HG02642 (cell line): Measurements from ENCODE around the gene EML2.

Experiments used
- ATAC-seq: cut with Tn5 transposase; IDR thresholded peaks from one replicate; pipeline ENCODE4 v1.9.1; 2021; ENCODE audit warnings: mild to moderate bottlenecking; ENCODE audit not compliant: unreplicated experiment, poor library complexity

The EML2 gene

DNA sequence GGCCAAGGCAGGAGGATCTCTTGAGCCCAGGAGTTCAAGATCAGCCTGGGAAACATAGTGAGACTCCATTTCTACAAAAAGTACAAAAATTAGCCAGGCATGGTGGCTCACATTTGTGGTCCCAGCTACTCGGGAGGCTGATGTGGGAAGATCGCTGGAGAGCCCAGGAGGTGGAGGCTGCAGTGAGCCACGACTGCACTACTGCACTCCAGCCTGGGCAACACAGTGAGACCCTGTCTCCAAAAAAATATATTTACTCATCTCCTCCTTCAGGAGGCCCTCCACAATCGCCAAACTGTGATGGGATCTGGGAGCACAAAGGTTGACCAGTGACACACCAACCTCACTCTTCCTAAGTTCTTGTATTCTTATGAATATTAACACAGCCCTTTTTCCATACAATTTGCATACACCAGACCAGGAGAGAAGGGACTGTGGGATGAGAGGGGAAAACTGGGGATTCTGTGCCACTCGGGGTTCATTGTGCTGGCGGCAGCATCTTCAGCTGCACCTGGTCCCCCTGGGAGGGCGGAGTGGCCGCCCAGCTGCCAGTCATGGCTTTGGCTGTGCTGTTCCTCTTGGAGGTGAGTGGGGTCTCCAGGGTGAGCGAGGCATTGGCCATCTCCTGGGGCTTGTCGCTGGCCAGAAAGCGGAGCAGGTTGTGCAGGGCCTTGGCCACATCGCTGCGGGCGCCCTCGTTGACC is 48.7 kb downstream of the EML2 start:
- ATAC-seq = no peak

DNA sequence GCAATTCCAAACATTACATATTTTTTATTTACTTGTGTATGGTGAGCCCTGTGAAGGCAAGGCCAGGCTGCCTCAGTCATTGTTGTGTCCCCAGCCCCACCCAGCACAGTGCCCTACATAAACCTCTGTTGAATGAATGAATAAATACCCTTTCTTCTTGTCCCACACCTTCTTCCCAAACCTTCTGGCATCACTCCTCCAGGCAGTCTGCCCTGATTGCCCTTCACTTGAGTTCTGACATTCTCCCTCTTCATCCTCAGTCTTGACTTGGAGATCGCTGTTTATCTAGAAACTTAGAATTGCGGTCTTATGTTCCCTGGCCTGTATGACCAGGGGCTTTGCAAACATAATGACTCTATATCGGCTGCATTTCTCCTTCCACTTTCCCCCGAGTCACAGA is 49.4 kb downstream of the EML2 start:
- no peak for ATAC-seq

DNA sequence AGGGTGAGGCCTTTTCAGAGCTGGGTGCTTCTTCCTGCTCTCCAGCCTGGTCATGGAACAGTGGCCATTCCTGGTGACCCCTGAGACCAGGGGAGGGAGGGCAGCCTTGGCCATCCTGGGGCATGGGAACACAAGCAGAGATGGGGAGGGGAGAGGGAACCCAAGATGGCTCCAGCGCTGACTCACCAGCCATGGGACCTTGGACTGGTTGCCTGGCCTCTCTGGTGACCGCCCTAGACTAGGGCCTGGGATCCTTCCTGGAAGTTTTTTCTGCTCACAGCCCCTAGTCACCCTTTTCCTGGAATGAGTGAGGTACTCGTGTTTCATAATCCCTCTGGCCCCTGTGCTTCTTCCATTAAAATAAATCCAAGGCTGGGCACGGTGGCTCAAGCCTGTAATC is 51.3 kb downstream of the EML2 start:
- ATAC-seq = no peak

DNA sequence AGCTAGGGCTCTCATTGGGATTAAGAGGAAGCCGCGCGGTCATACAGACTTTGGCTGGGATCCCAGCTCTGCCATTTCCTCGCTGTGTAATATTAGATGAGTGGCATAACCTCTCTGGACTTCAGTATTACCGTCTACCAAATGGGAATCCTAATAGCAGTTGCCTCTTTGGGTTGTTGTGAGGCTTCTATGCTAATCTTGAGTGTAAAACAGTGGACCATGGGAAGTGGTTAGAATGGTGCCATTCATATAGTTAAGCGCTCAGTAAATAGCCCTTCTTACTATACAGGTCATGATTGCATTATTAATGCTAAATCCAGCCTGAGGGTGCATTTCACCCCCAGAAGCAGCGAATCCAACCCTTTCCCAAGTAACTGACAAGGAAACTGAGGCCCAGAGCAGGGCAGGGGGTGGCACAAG is 54.0 kb downstream of the EML2 start:
- ATAC-seq = no peak

DNA sequence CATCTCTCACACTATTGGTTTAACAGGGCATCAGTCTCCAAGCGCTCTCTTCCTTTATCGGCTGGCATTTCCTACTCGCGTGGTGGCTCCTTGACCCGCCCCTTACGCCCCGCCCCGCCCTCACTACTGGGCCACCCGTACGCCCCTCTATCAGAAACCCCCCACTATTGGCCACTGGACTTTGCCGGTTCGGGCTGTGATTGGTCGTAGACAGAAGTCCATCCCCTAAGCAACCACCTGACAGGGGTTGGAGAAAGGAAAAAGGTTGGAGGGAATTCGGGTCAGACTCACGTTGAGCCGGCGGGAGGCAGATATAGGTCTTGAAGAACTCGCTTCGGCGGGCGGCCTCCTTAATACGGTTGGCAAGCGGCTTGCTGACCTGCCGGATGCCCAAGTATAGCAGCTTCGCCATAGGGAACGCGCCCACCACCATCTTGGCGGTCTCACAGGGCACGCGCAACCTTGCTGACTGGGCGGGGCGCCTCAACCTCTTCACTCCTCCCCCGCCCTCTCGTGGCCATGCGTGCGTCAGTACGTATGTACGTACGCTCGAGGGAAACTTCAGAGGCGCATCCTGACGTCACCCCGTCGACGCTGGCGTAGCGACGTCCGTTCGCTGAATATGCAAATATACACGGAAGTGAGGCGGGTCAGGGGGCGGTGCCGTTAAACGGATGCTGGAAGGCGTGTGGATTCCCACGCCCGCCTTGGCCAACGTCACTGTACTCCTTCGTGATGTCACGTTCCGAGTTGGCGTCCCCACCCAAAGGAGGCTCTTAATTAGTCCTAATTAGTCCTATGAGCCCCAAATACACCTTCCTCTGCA is 54.7 kb downstream of the EML2 start, which contains the start of gene OPA3:
OPA3 (minus strand) TSS at position 471 of the 826 bp plus-strand sequence; CDS start at position 433, 38 bp downstream.
- ATAC-seq = peak; percentile 90

DNA sequence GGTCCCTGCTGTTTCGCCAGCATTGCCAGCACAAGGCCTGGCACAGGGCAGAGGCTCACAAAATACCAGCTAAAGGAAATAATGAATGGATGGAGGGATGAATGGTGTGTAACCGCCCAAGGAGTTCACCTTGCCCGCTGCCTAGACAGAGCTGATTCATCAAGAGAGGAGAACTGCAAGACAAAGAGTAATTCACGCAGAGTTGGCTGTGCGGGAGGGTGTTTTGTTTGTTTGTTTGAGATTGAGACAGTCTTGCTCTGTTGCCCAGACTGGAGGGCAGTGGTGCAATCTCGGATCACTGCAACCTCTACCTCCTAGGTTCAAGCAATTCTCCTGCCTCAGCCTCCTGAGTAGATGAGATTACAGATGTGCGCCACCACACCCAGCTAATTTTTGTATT is 57.6 kb downstream of the EML2 start:
- no peak for ATAC-seq

DNA sequence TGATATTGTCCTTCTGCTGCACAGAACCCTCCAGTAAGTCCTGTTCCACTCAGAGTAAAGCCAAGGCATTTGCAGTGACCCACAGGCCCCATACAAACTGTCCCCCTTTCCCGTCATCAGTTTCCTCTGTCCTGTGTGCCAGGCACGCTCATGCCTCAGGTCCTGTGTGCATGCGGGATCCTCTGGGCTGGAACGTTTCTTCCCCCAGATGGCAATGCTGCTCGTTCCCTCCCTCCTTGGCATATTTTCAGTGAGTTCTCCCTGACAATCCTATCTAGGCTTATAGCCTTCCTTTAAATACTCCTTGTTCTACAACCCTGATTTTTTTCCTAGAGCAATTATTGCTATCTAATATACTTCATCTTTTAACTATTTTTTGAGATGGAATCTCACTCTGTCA is 60.3 kb downstream of the EML2 start:
- ATAC-seq = no peak

DNA sequence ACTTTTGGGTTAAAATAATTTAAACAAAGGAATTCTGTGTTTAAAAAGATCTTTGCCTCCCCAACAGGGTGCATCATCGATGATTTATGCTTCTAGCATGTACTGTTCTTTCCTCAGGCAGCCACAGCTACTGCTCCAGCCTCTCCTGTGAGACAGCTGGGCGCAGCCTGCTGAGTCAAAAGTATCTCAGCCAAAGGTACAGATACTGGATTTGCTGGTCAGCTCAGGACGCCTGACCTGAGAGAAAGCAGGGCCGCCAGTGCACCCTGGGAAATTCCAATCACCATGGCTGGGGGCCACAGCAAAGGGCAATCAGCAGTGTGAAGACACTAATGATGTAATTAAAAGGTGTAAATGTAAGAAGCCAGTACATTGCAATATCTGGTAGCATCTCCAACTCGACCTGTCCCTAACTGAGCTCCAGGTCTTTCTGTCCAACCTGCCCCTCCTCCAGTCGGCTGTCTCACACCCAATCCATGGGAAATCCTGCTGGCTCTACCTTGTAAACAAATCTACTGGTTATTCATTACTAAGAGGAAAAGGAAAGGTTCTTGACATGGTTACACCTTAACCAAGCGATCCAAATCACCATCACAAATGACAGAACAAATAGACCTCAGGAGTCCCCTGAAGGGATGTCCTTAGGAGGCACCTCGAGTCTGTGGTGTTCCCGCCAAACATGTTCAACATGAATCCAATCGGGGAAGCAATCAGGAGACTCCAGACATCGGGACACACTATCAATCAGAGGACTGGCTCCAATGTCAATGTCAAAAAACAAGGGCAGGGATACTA is 61.9 kb downstream of the EML2 start:
- no peak for ATAC-seq

DNA sequence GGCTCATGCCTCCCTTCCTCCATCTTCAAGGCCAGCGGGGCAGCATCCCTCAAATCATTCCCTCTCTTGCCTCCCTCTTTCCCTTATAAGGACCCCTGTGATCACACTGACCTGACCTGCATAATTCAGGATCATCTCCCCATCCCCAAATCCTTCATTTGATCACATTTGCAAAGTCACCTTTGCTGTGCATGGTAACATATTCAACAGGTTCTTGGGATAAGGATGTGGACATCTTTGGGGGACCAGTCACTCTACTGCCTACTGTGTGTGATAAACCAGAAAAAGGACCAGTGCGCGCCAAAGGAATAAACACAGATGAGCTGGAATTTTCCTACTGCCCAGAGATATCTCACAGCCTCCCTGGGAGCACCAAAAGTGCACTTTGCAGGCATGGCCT is 62.5 kb downstream of the EML2 start:
- ATAC-seq = no peak

DNA sequence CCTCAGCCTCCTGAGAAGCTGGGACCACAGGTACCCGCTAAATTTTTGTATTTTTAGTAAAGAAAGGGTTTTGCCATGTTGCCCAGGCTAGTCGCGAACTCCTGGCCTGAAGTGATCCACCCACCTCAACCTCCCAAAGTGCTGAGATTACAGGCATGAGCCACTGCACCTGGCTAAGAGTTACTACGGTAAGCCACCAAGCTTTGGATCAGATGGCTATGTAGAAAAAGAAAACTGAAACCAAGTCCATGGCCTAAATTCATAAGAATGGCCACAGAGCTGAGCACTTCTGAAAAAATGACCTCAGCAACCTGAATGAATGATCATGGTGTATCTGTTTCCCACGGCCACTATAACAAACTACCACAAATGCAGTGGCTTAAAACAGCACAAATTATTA is 64.0 kb downstream of the EML2 start:
- ATAC-seq = no peak

DNA sequence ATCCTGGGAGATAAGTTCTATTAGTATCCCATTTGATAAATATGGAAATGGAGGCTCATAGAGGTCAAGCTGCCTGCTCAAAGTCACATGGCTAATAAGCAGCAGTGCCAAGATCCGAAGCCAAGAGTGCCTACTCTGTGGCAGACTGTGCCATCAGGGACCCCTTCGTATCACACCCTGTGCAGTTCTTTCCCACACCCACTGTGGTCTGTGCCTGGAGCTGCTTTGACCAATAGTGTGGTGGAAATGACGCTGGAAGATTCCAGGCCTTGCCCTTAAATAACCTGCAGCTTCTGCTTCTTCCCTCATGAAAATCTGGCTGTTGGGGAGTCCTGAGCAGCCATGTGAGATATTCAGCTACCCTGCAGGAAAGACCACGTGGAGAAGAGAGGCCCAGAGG is 64.7 kb downstream of the EML2 start:
- no peak for ATAC-seq

DNA sequence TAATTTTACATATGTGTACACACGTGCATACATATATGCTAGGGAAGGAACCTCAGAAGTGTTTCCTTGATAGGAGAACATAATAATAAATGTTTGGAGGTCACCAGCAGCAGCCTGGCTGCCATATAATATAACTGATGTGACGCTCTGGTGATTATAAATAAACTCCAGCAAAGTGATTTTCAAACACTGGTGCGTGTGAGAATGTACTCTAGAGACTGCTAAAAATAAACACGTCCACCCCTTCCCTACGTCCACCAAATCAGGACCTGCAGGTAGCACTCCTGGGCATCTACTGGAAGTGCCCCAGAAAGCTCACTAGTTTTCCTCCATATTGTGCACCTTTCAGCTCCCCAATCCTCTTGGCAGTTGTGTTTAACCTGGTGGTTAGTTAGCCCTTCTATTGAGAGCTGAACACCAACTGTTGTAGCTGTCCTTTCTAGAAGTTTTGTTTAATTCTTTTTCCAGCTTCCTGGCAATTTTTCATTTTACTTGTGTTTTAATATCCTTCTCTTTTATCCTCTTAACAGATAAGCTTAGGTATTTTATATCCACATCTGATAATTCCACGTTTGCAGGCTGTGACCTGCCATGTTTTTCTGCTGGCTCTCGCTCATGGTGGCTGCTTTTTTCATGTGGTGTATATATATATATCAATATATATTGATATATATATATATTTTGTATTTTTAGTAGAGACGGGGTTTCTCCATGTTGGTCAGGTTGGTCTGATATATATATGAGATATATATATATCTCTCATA is 67.6 kb downstream of the EML2 start:
- ATAC-seq = no peak

DNA sequence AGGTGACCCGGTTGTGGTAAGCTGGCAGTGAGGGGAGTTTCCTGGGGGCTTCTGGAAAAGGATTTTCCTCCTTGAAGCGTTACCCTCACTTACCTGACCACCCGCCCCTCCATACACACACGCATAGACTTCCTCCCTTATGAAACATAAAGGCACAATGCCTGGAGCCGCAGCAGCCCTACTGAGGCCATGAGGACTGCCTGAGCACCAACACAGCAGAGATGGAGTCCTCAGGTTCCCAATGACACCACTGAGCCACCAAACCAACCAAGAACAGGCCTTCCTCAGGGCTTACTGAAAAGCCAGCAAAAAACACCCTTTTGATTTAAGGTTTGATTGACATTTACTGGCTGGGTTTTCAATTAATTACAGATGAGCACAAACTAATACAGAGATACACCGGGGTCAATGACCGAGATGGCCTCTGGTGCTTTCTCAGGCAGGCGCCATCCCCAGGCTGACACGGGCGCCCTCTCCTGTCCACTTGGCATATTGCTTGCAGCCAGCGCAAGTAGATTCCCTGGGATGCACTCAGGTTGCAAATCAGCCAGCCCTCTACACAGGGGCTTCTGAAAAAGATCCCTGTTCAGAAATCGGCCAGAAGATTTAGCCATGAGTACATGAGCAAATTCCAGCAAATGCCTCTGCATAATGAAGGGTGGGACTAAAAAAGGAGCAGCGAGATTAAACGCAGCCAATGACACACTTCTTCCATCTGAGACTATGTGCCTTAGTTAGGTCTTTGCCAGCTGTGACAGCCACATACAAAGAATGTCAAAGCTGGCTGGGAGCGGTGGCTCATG is 69.4 kb downstream of the EML2 start:
- no peak for ATAC-seq

DNA sequence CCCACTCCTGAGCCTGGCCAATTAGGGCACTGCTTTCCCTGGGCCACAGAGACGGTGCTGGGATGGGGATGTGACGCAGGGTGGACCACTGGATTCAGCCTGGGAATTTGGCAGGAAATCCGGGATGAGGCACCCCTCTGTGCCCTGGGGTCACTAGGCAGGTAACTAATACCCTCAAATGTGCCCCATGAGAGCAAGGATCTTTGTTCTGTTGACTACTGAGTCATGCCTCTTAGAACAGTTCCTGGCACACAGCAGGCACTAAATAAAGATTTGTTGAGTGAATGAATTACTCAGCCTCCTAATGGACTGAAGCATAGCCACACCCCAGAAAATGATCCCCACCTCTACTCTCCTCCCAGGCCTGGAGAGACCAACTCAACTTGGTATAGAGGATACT is 70.5 kb downstream of the EML2 start:
- no peak for ATAC-seq

DNA sequence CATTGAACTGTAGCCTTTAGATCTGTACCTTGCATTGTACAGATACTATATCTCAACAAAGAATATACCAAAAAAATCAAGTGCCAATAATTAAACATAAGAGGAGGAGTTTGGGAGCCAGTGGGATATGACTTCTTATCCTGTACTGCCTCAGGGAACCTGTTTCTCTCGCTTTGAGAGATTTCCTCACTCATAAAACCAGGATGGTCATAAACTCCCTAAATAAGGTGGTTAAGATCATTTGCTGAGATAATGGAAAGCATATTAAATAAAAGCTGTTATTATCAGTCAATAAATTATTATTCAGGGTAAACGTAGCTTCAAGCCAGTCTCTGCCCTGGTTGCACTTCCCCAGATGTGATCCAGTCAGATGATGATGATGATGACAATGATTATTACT is 71.6 kb downstream of the EML2 start:
- no peak for ATAC-seq

DNA sequence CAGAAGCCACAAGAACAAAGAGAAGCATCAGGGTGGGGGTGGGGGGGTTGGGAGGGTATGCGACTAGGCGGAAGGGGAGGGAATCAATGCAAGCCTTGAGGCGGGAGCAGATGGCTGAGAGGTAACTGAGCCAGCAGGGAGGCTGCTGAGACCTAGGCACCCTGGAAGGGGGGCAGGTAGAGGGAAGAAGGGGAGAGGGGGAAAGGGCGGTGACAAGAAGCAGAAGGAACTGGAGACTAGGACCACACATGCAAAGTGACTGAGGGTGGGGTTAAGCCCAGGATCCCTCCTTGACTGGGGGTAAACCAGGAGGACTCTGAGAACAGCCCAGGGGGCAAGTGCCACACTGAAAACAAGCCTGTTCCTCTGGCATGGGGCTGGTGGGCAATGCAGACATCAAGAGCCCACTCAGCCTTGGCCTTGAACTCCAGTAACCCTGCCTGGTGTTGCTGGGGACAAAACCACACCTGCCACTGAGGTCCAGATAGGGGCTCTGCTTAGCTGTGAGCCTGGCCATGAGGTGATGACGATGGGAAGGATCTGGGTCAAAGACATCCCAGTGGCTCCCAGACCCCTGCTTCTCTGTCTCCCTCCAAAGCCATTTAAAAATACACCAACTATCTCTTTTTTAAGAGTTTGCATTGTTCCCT is 74.9 kb downstream of the EML2 start:
- ATAC-seq = no peak

DNA sequence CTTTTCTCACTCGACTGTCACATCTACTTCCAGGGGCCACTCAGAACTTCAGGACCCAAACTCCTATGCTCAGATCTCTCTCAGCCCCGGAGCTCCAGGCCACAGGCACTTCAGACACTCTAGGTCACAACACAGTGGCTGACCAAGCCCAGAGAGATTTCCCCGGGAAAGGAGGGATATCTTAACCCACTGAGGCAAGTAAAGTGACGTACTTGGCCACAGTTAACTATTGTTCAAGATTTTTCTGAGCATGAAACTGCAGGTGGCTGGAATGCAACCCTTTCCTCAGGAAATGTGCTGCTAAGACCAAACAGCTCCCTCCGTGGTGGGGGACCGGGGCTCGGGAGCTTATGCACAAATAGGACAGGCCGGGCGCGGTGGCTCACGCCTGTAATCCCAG is 78.5 kb downstream of the EML2 start:
- no peak for ATAC-seq

DNA sequence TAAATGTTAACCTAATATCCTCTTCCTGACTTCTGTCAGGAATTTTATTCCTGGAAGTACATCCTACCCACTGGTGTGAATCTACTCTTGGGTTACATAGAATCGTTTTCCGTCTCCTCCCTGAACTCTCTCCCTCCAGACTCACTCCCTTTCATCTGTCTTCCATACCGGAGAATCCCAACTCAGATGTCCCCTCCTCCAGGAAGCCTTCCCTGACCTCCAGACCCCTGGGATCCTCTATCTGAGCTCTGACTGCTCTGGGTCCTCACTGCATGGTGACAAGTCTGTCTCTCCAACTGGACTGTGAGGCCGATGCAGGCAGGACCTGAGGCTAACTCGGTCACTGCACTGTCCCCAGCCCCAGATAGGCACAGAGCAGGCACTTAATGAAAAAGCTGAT is 79.2 kb downstream of the EML2 start:
- ATAC-seq = no peak
